HEK293 (cell line): Measurements from ENCODE around the gene DUS1L.

ENCODE experiments used
- CTCF ChIA-PET: fragments of 350-600 bp; formaldehyde crosslinking; extraction: SDS; loops from one replicate; lab custom pipeline; 2021; ENCODE audit warnings: antibody characterized with exemption; lab: Yijun Ruan, JAX
- POLR2A ChIA-PET: fragments of 300-600 bp; formaldehyde crosslinking; extraction: SDS; loops from one replicate; lab custom pipeline; 2020; ENCODE audit warnings: antibody characterized with exemption, inconsistent platforms; lab: Yijun Ruan, JAX
- H3K27ac ChIP-seq: fragments of 200-500 bp; sonication (Bioruptor generic); 2 replicates; pipeline ENCODE4 v1.5.1; 2014; ENCODE audit warnings: low read depth, low read length, control low read depth, inconsistent platforms; ENCODE audit errors: extremely low read depth
- H3K36me3 ChIP-seq, 2 experiments: fragments of 200-500 bp in 1 of 2; sonication (Bioruptor generic) in 1 of 2; 1 replicate in 1 of 2; 2 replicates in 1 of 2; pipeline ENCODE4 v1.5.1; 2014 to 2017; ENCODE audit warnings: inconsistent platforms in 2 of 2, low read length in 2 of 2; ENCODE audit not compliant: control insufficient read depth in 2 of 2, insufficient read depth in 1 of 2
- H3K4me1 ChIP-seq: fragments of 200-500 bp; sonication (Bioruptor generic); 2 replicates; pipeline ENCODE4 v1.5.1; 2014; ENCODE audit warnings: mild to moderate bottlenecking, low read length, inconsistent platforms; ENCODE audit not compliant: control insufficient read depth, insufficient read depth
- H3K4me3 ChIP-seq: 2 replicates; pipeline ENCODE4 v1.5.1; 2011; ENCODE audit warnings: low read depth, mild to moderate bottlenecking, control low read depth, low read length, moderate library complexity
- H3K9me3 ChIP-seq: fragments of 200-500 bp; sonication (Bioruptor generic); 2 replicates; pipeline ENCODE4 v1.5.1; 2014; ENCODE audit warnings: low read depth, low read length, inconsistent platforms; ENCODE audit not compliant: control insufficient read depth, insufficient read depth
- HIC1 ChIP-seq: fragments of 450-650 bp; formaldehyde crosslinking; IDR thresholded peaks from 2 replicates; pipeline ENCODE4 v1.5.1; 2016; ENCODE audit warnings: missing biosample characterization, missing genetic modification characterization
- KLF1 ChIP-seq: fragments of 450-650 bp; formaldehyde crosslinking; IDR thresholded peaks from 2 replicates; pipeline ENCODE4 v1.5.1; 2016; ENCODE audit warnings: missing biosample characterization, missing genetic modification characterization
- KLF8 ChIP-seq: fragments of 450-650 bp; formaldehyde crosslinking; IDR thresholded peaks from 2 replicates; pipeline ENCODE4 v1.5.1; 2016; ENCODE audit warnings: missing biosample characterization, missing genetic modification characterization
- PRDM10 ChIP-seq: fragments of 450-650 bp; formaldehyde crosslinking; IDR thresholded peaks from 2 replicates; pipeline ENCODE4 v1.5.1; 2016; ENCODE audit warnings: missing biosample characterization, missing genetic modification characterization
- YY2 ChIP-seq: fragments of 450-650 bp; formaldehyde crosslinking; IDR thresholded peaks from 2 replicates; pipeline ENCODE4 v1.5.1; 2016; ENCODE audit warnings: missing biosample characterization, missing genetic modification characterization
- ZBTB17 ChIP-seq: fragments of 450-650 bp; formaldehyde crosslinking; IDR thresholded peaks from 2 replicates; pipeline ENCODE4 v1.5.1; 2016; ENCODE audit warnings: missing biosample characterization, missing genetic modification characterization
- ZBTB8A ChIP-seq: fragments of 450-650 bp; formaldehyde crosslinking; IDR thresholded peaks from 2 replicates; pipeline ENCODE4 v1.5.1; 2016; ENCODE audit warnings: missing biosample characterization, missing genetic modification characterization
- ZIC2 ChIP-seq: fragments of 450-650 bp; formaldehyde crosslinking; IDR thresholded peaks from 2 replicates; pipeline ENCODE4 v1.5.1; 2016; ENCODE audit warnings: missing biosample characterization, missing genetic modification characterization
- ZNF341 ChIP-seq: fragments of 450-650 bp; formaldehyde crosslinking; IDR thresholded peaks from 2 replicates; pipeline ENCODE4; 2016; ENCODE audit warnings: low read depth, missing biosample characterization, missing genetic modification characterization
- ZNF423 ChIP-seq: fragments of 450-650 bp; formaldehyde crosslinking; IDR thresholded peaks from 2 replicates; pipeline ENCODE4 v1.5.1; 2016; ENCODE audit warnings: missing biosample characterization, missing genetic modification characterization
- TF ChIP-seq, protein P1 (sequence below): fragments of 450-650 bp; formaldehyde crosslinking; IDR thresholded peaks from 2 replicates; pipeline ENCODE4 v1.5.1; 2017; ENCODE audit warnings: missing biosample characterization, mild to moderate bottlenecking, missing genetic modification characterization, moderate library complexity
- TF ChIP-seq, protein P2 (sequence below): fragments of 450-650 bp; formaldehyde crosslinking; IDR thresholded peaks from 2 replicates; pipeline ENCODE4 v1.5.1; 2017; ENCODE audit warnings: missing biosample characterization, missing genetic modification characterization

Gene DUS1L

GRCh38 chr17:82103553-82104451, 38.2 kb upstream of the DUS1L start:
- Histone ChIP-seq H3K9me3 (no peaks in the 10 kb centered on the region), H3K27ac (no peak overlapping the region), H3K36me3 (peaks cover 0 to 3% of the 10 kb centered on the region in 2 experiments; a peak in 1 of 3 replicates), H3K4me1 (peaks cover 13% of the 10 kb centered on the region), H3K4me3 (no peak overlapping the region)
- CTCF ChIA-PET: interaction anchor here (1.0 kb wide), 1 partner anchor 76 kb away, joined by 3 read pairs; no protein-coding TSS in a partner anchor
- POLR2A ChIA-PET: interaction anchor here (0.6 to 2.8 kb wide), 6 partner anchors 17 to 290 kb away, joined by 3 to 14 read pairs (median 3); partner anchors contain the start of gene RAC3
- 0 out of 2 replicates have a peak, but pooled peaks have one; percentile 17 for TF ChIP-seq ZBTB17
- TF ChIP-seq PRDM10 (tag by site-specific recombination): no peak
- 0 out of 2 replicates have a peak, but pooled peaks have one; percentile 34 for TF ChIP-seq ZNF341 (tag by site-specific recombination)
- TF ChIP-seq, protein P1, sequence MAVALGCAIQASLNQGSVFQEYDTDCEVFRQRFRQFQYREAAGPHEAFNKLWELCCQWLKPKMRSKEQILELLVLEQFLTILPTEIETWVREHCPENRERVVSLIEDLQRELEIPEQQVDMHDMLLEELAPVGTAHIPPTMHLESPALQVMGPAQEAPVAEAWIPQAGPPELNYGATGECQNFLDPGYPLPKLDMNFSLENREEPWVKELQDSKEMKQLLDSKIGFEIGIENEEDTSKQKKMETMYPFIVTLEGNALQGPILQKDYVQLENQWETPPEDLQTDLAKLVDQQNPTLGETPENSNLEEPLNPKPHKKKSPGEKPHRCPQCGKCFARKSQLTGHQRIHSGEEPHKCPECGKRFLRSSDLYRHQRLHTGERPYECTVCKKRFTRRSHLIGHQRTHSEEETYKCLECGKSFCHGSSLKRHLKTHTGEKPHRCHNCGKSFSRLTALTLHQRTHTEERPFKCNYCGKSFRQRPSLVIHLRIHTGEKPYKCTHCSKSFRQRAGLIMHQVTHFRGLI: 0 out of 2 replicates have a peak, but pooled peaks have one; percentile 42
- TF ChIP-seq ZBTB8A (tag by site-specific recombination): peak; percentile 19; the same call in 1 of the 2 replicates
- TF ChIP-seq KLF1 (tag by site-specific recombination): no peak; the same call in 1 of the 2 replicates
- peak; percentile 36; the same call in 1 of the 2 replicates for TF ChIP-seq KLF8 (tag by site-specific recombination)
- TF ChIP-seq, all 188 proteins: peak for 5

DNA sequence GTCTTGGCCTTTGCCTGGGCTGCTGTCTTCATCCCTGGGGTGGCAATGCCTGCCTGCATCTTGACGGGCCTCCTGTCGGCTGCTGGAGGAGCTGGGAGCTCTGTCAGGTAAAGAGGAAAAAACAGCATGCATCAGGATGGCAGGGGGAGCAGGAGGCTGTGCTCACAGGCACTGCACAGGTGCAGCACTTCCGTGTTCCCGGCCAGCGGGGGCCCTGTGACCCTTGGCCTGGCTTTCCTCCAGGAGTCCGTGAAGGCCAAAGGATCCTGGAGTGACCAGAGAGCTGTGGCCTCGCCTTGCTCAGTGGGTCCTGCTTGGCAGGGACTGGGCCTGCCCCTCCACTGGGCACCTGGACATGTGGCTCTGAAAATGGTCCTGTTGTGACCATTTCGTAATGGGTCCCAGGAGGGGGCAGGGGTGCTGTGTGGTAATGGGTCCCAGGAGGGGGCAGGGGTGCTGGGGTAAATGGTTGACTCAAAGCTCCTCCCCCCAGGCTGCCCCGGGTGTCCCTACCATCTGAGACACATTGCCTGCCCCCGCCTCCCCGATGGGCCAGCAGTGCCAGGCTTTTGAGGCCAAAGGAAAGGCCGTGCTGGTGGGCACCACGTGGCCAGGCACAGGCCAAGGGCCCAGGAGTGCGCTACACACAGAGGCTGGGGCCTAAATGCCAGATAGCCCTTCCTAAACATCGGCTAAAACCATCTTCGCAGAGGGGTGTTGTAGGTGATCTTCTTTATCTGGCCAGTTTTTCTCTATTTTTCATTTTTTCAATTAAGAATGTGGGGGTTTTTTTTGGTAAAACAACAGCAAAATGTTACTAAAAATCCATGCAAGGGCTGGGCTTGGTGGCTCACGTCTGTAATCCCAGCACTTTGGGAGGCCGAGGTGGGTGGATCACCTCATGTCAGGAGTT, 36.4 kb upstream of the DUS1L start:
- H3K4me1 ChIP-seq: peaks cover 13% of the 10 kb centered on the region
- H3K36me3 ChIP-seq: peaks cover 0 to under 1% of the 10 kb centered on the region in 2 experiments; a peak in 1 of 3 replicates
- no peak overlapping the region for H3K4me3 ChIP-seq
- ChIA-PET POLR2A (interaction anchor here (0.6 to 1.5 kb wide), 4 partner anchors 22 to 143 kb away, joined by 3 to 4 read pairs (median 4); partner anchors contain the start of gene RAC3), CTCF (interaction anchor here (0.6 kb wide), 1 partner anchor 56 kb away, joined by 3 read pairs; no protein-coding TSS in a partner anchor)
- no peaks in the 10 kb centered on the region for H3K9me3 ChIP-seq
- 0 out of 2 replicates have a peak, but pooled peaks have one; percentile 55 for TF ChIP-seq ZNF423
- TF ChIP-seq YY2 (tag by site-specific recombination): no peak
- TF ChIP-seq, protein P2, sequence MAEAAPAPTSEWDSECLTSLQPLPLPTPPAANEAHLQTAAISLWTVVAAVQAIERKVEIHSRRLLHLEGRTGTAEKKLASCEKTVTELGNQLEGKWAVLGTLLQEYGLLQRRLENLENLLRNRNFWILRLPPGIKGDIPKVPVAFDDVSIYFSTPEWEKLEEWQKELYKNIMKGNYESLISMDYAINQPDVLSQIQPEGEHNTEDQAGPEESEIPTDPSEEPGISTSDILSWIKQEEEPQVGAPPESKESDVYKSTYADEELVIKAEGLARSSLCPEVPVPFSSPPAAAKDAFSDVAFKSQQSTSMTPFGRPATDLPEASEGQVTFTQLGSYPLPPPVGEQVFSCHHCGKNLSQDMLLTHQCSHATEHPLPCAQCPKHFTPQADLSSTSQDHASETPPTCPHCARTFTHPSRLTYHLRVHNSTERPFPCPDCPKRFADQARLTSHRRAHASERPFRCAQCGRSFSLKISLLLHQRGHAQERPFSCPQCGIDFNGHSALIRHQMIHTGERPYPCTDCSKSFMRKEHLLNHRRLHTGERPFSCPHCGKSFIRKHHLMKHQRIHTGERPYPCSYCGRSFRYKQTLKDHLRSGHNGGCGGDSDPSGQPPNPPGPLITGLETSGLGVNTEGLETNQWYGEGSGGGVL (tag by site-specific recombination): peak; percentile 57
- TF ChIP-seq HIC1: 0 out of 2 replicates have a peak, but pooled peaks have one; percentile 49
- TF ChIP-seq ZIC2 (tag by site-specific recombination): peak; percentile 95
- H3K27ac ChIP-seq: no peak overlapping the region
